CD4-positive, alpha-beta T cell treated with Interleukin-4 for 1 hour (primary cell): ENCODE results near the gene PTGS1.

Source experiments
- DNase-seq, 2 donors: peaks; one replicate each; pipeline ENCODE4 v3.0.0-alpha.2; 2020 to 2022

The PTGS1 gene

GRCh38 chr9:122376796-122377195, 6.0 kb downstream of the PTGS1 start:
- DNase-seq, result no peak

- DNase-seq, result no peak
These were observed 6.7 kb downstream of the PTGS1 start for GRCh38 chr9:122377241-122378164.

- DNase-seq, result no peak
These were observed 7.4 kb downstream of the PTGS1 start for GRCh38 chr9:122378236-122378635.

- no peak for DNase-seq
These were observed 8.5 kb downstream of the PTGS1 start for GRCh38 chr9:122379340-122379739.

GRCh38 chr9:122380293-122380692, 9.5 kb downstream of the PTGS1 start:
- no peak for DNase-seq

GRCh38 chr9:122381206-122381950, 10.6 kb downstream of the PTGS1 start:
- no peak for DNase-seq

- DNase-seq, result no peak
These were observed 12.4 kb downstream of the PTGS1 start for GRCh38 chr9:122382901-122383850.

GRCh38 chr9:122383992-122384461, 13.2 kb downstream of the PTGS1 start:
- no peak for DNase-seq

GRCh38 chr9:122386311-122386872, 15.6 kb downstream of the PTGS1 start:
- no peak for DNase-seq

- no peak for DNase-seq
These were observed 16.7 kb downstream of the PTGS1 start for GRCh38 chr9:122387536-122387935.

GRCh38 chr9:122389195-122389594, 18.4 kb downstream of the PTGS1 start:
- DNase-seq, result no peak

GRCh38 chr9:122389799-122390481, 19.1 kb downstream of the PTGS1 start:
- peak in 1 of 2 donors; percentile 42 for DNase-seq

GRCh38 chr9:122392284-122392683, 21.5 kb downstream of the PTGS1 start:
- DNase-seq, result no peak

- no peak for DNase-seq
These were observed 21.9 kb downstream of the PTGS1 start for GRCh38 chr9:122392714-122393113.

- DNase-seq, result no peak
These were observed 22.6 kb downstream of the PTGS1 start for GRCh38 chr9:122393284-122393983.

GRCh38 chr9:122394265-122395125, 23.7 kb downstream of the PTGS1 start:
- no peak for DNase-seq

- DNase-seq, result no peak
These were observed 25.9 kb downstream of the PTGS1 start for GRCh38 chr9:122396614-122397148.

GRCh38 chr9:122397749-122398148, 26.9 kb downstream of the PTGS1 start:
- no peak for DNase-seq

- no peak for DNase-seq
These were observed 27.6 kb downstream of the PTGS1 start for GRCh38 chr9:122398371-122398924.
